IPS-18a (cell line): ENCODE measurements around the gene MRPL24.
A peak's percentile ranks its signal among the peaks of the same experiment; 100 is the strongest.

Experiments used
- H3K27ac ChIP-seq: one replicate; pipeline ENCODE4 v1.5.1; 2013; ENCODE audit warnings: low read length
- H3K27me3 ChIP-seq: one replicate; pipeline ENCODE4 v1.6.1; 2013; ENCODE audit warnings: mild to moderate bottlenecking, low read length; ENCODE audit not compliant: control insufficient read depth, insufficient read depth
- H3K36me3 ChIP-seq: one replicate; pipeline ENCODE4 v1.6.1; 2013; ENCODE audit warnings: low read depth, low read length; ENCODE audit not compliant: control insufficient read depth
- H3K4me1 ChIP-seq: one replicate; pipeline ENCODE4 v1.6.1; 2013; ENCODE audit warnings: low read depth, low read length; ENCODE audit not compliant: control insufficient read depth
- H3K4me3 ChIP-seq: one replicate; pipeline ENCODE4 v1.5.1; 2013; ENCODE audit warnings: low read length
- H3K9ac ChIP-seq: one replicate; pipeline ENCODE4 v1.6.1; 2013; ENCODE audit warnings: mild to moderate bottlenecking, low read length, moderate library complexity
- H3K9me3 ChIP-seq: one replicate; pipeline ENCODE4 v1.6.1; 2013; ENCODE audit warnings: low read depth, low read length; ENCODE audit not compliant: control insufficient read depth

MRPL24 gene

GRCh38 chr1:156705918-156706656 lies 34.8 kb downstream of the MRPL24 start:
- Histone ChIP-seq H3K4me3 (peak overlapping the region; percentile 71), H3K27me3 (peaks cover 27% of the 10 kb centered on the region), H3K4me1 (peaks cover 59% of the 10 kb centered on the region), H3K27ac (no peak overlapping the region), H3K9ac (peak overlapping the region; percentile 75), H3K9me3 (no peaks in the 10 kb centered on the region), H3K36me3 (no peaks in the 10 kb centered on the region)

- no peak within 1 kb of the TSS for H3K27ac ChIP-seq
- peaks cover 6% of the 10 kb centered on the region for H3K36me3 ChIP-seq
- H3K4me3 ChIP-seq: peak within 1 kb of the TSS; percentile 71
- H3K9ac ChIP-seq: peak within 1 kb of the TSS; percentile 75
- H3K4me1 ChIP-seq: peaks cover 53% of the 10 kb centered on the region
- H3K27me3 ChIP-seq: peaks cover 27% of the 10 kb centered on the region
- H3K9me3 ChIP-seq: no peaks in the 10 kb centered on the region
These were observed 35.5 kb downstream of the MRPL24 start, which contains the start of gene CRABP2 for GRCh38 chr1:156705321-156705917. CRABP2 (minus strand) TSS chr1:156705583; CDS start chr1:156705446, 137 bp downstream.

- Histone ChIP-seq H3K9me3 (no peaks in the 10 kb centered on the region), H3K27ac (no peak overlapping the region), H3K27me3 (peaks cover 27% of the 10 kb centered on the region), H3K36me3 (peaks cover 11% of the 10 kb centered on the region), H3K9ac (peak overlapping the region; percentile 60), H3K4me3 (peak overlapping the region; percentile 71), H3K4me1 (peaks cover 49% of the 10 kb centered on the region)
These were observed 36.0 kb downstream of the MRPL24 start for GRCh38 chr1:156704930-156705320.

- H3K9ac ChIP-seq: peak overlapping the region; percentile 60
- H3K27ac ChIP-seq: no peak overlapping the region
- peaks cover 12% of the 10 kb centered on the region for H3K36me3 ChIP-seq
- H3K27me3 ChIP-seq: peaks cover 27% of the 10 kb centered on the region
- peak overlapping the region; percentile 71 for H3K4me3 ChIP-seq
- H3K9me3 ChIP-seq: no peaks in the 10 kb centered on the region
- H3K4me1 ChIP-seq: peaks cover 42% of the 10 kb centered on the region
These were observed 36.6 kb downstream of the MRPL24 start for GRCh38 chr1:156704166-156704711.

- Histone ChIP-seq H3K4me1 (peaks cover 37% of the 10 kb centered on the region), H3K4me3 (peak overlapping the region; percentile 71), H3K9me3 (no peaks in the 10 kb centered on the region), H3K27me3 (peaks cover 27% of the 10 kb centered on the region), H3K36me3 (peaks cover 17% of the 10 kb centered on the region), H3K27ac (no peak overlapping the region), H3K9ac (peak overlapping the region; percentile 60)
These were observed 37.1 kb downstream of the MRPL24 start for GRCh38 chr1:156703741-156704140.

DNA sequence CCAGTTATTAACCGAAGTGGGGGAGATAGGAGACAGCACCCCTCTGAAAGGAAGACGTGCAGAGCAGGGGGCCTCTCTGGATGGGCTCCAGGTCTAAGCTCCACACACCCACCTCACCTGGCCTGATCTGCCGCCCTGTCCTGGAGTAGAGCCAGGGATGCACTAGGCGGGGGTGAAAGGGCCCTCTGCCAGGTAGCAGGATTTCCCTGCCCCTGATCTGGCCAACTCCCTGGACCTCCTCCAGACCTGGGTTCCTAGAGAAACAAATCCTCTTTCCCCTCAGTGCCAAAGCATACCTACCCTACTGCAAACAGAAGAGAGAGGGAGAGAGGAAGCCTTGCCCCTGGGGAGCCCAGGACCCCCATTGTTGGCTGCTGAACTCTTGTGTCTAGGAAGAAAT lies 37.6 kb downstream of the MRPL24 start:
- Histone ChIP-seq H3K27me3 (peaks cover 27% of the 10 kb centered on the region), H3K4me3 (peak overlapping the region; percentile 71), H3K36me3 (peaks cover 21% of the 10 kb centered on the region), H3K27ac (no peak overlapping the region), H3K9ac (no peak overlapping the region), H3K9me3 (no peaks in the 10 kb centered on the region), H3K4me1 (peaks cover 33% of the 10 kb centered on the region)

DNA sequence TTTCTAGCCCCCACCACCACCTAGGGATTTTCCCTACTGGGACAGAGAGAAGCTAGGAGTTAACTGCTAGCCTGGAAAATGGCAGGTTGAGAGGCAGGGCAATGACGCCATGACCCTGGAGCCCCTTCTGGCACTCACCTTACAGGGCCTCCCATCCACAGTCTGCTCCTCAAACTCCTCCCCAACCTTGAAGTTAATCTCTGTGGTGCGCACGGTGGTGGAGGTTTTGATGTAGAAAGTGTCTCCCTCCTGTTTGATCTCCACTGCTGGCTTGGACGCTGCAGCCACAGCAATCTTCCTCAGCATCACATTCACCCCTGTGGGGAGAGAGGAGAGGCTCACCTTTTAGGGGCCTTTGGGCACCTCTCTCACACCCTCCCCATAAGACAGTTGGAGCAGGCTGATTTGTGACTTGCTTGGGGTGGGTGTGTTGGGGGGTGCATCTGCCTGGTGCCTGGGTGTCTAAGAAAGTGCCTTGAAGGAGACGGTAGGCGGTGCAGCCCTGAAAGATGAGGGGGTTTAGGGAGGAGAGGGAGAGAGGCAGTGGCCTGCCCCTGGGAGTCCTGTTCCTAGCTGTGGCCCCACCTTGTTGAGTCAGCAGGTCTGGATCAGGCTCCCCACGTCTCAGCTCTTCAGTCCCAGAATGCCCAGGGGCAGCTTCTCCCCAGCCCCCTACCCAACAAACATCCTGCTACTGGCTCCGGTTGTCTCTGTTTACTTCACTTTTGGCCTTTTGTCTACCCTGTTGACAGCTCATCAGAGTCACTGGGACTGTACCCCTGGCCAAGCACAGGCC lies 40.0 kb downstream of the MRPL24 start:
- no peak overlapping the region for H3K4me3 ChIP-seq
- H3K4me1 ChIP-seq: peaks cover 18% of the 10 kb centered on the region
- H3K27ac ChIP-seq: no peak overlapping the region

DNA sequence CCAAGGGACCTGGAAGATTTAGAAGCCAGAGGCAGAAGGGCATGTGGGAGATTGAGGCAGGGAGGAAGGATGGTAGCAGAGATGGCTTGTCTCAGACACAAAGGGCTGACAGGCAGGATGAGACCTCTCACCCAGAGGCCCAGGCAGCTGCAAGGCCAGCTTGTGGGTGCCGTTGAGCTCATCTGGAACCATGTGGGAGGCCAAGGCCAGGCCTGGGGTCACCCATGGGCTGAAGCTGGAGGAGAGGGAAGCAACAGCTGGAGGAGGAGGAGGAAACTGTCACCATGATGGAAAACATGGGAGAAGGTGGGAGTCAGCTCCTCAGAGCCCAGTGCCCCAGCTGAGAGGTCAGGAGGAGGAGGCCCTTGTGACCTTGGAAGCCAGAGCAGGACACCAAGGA lies 41.9 kb downstream of the MRPL24 start:
- Histone ChIP-seq H3K9me3 (no peaks in the 10 kb centered on the region), H3K4me3 (no peak overlapping the region), H3K36me3 (peaks cover 27% of the 10 kb centered on the region), H3K27me3 (peaks cover 14% of the 10 kb centered on the region), H3K4me1 (peaks cover 19% of the 10 kb centered on the region), H3K9ac (no peak overlapping the region), H3K27ac (no peak overlapping the region)

More for the DNA sequence above, 40.0 kb downstream of the MRPL24 start:
- Histone ChIP-seq H3K9me3 (no peaks in the 10 kb centered on the region), H3K36me3 (peaks cover 27% of the 10 kb centered on the region), H3K9ac (no peak overlapping the region), H3K27me3 (peaks cover 27% of the 10 kb centered on the region)

- Histone ChIP-seq H3K9me3 (no peaks in the 10 kb centered on the region), H3K4me1 (peaks cover 19% of the 10 kb centered on the region), H3K4me3 (no peak overlapping the region), H3K27ac (no peak overlapping the region), H3K9ac (no peak overlapping the region), H3K36me3 (peaks cover 27% of the 10 kb centered on the region), H3K27me3 (no peaks in the 10 kb centered on the region)
These were observed 43.4 kb downstream of the MRPL24 start for GRCh38 chr1:156697481-156697880.

DNA sequence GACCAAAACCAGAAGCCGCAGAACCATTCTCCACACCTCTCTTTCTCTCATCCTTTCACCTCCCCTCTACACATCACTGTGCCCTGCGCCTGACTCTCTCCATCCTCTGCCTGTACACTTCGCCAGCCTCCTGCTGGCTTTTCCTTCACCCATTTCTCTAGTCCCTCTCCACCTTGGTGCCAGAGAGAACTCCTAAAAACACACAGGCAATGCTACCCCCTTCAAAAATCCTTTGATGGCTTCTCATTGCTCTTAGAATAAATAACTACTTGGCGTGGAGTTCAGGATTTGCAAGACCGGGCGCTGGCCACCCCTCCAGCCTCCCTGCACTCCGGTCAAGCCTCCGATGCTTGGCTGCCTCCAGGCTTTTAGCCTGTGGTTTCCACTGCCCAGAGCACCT lies 44.1 kb downstream of the MRPL24 start:
- peaks cover 1% of the 10 kb centered on the region for H3K27me3 ChIP-seq
- H3K4me1 ChIP-seq: peaks cover 27% of the 10 kb centered on the region
- no peak overlapping the region for H3K27ac ChIP-seq
- H3K9me3 ChIP-seq: no peaks in the 10 kb centered on the region
- no peak overlapping the region for H3K4me3 ChIP-seq
- H3K9ac ChIP-seq: no peak overlapping the region
- H3K36me3 ChIP-seq: peaks cover 27% of the 10 kb centered on the region

DNA sequence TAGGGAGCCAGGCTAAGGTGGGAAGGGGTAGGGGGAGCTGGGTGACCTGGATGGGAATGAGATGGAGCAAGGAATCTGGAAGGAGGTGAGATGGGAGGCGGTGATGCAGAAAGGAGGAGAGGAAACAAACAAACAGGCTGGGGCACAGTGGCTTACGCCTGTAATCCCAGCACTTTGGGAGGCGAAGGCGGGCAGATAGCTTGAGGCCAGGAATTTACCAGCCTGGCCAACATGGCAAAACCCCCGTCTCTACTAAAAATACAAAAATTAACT lies 46.3 kb downstream of the MRPL24 start:
- Histone ChIP-seq H3K9ac (no peak overlapping the region), H3K4me3 (no peak overlapping the region), H3K27me3 (peaks cover 20% of the 10 kb centered on the region), H3K4me1 (peaks cover 48% of the 10 kb centered on the region), H3K9me3 (no peaks in the 10 kb centered on the region), H3K36me3 (peaks cover 16% of the 10 kb centered on the region), H3K27ac (no peak overlapping the region)
